VCaP (cell line): ENCODE results near the gene CNOT11.
A peak's percentile ranks its signal among the peaks of the same experiment; 100 is the strongest.

Source experiments
- H3K27ac ChIP-seq: fragments of 450-650 bp; 2 replicates; pipeline ENCODE4 v1.5.1; 2017
- CTCF ChIP-seq: fragments of 450-650 bp; conservative IDR thresholded peaks from 2 replicates; pipeline ENCODE4 v1.5.1; 2017; ENCODE audit warnings: mild to moderate bottlenecking, moderate library complexity

CNOT11 gene

GRCh38 chr2:101294861-101295260 is 42.2 kb downstream of the CNOT11 start:
- H3K27ac ChIP-seq: no peak overlapping the region
- no peak for TF ChIP-seq CTCF

GRCh38 chr2:101295895-101296294 is 43.2 kb downstream of the CNOT11 start:
- H3K27ac ChIP-seq: no peak overlapping the region
- TF ChIP-seq CTCF: no peak

- H3K27ac ChIP-seq: no peak overlapping the region
- no peak for TF ChIP-seq CTCF
Observed at GRCh38 chr2:101296371-101296770, 43.7 kb downstream of the CNOT11 start.

GRCh38 chr2:101297383-101297782 is 44.7 kb downstream of the CNOT11 start:
- no peak for TF ChIP-seq CTCF
- no peak overlapping the region for H3K27ac ChIP-seq

- TF ChIP-seq CTCF: no peak
- peak overlapping the region; percentile 93 for H3K27ac ChIP-seq
Observed at GRCh38 chr2:101299604-101300003, 46.9 kb downstream of the CNOT11 start.

GRCh38 chr2:101300164-101300563 is 47.5 kb downstream of the CNOT11 start:
- TF ChIP-seq CTCF: no peak
- H3K27ac ChIP-seq: peak overlapping the region; percentile 93

- no peak for TF ChIP-seq CTCF
- H3K27ac ChIP-seq: peak overlapping the region; percentile 93
Observed at GRCh38 chr2:101300836-101301235, 48.1 kb downstream of the CNOT11 start.

- no peak for TF ChIP-seq CTCF
- peak overlapping the region; percentile 93 for H3K27ac ChIP-seq
Observed at GRCh38 chr2:101302016-101302415, 49.3 kb downstream of the CNOT11 start.
